SU-DHL-6 (cell line): Measurements from ENCODE around the gene ARHGAP33.

Experiments used
- H2AFZ ChIP-seq: fragments of 200-600 bp; sonication (generic); 2 replicates; pipeline ENCODE4 v1.6.1; 2014; ENCODE audit warnings: low read depth, mild to moderate bottlenecking, moderate library complexity, mixed read lengths, antibody characterized with exemption, low read length; ENCODE audit not compliant: severe bottlenecking
- H3F3A ChIP-seq: fragments of 200-600 bp; shearing (Covaris generic); 2 replicates; pipeline ENCODE4 v1.6.0; 2016; ENCODE audit warnings: antibody characterized with exemption, mild to moderate bottlenecking; ENCODE audit not compliant: insufficient read depth
- H3K27ac ChIP-seq: fragments of 200-600 bp; sonication (generic); 2 replicates; pipeline ENCODE4 v1.5.1; 2016; ENCODE audit warnings: low read depth, mild to moderate bottlenecking, low read length, moderate library complexity, mixed read lengths
- H3K27me3 ChIP-seq: fragments of 200-600 bp; sonication (generic), shearing (Covaris generic); 2 replicates; pipeline ENCODE4 v1.6.0; 2014; ENCODE audit warnings: mild to moderate bottlenecking, low read length
- H3K36me3 ChIP-seq: fragments of 200-600 bp; sonication (generic); 2 replicates; pipeline ENCODE4 v1.6.1; 2014; ENCODE audit warnings: mild to moderate bottlenecking, low read length, mixed read lengths
- H3K4me2 ChIP-seq: fragments of 300-600, 200-600 bp; shearing (Covaris generic), sonication (generic); 2 replicates; pipeline ENCODE4 v1.6.0; 2014; ENCODE audit warnings: low read length, low read depth, mild to moderate bottlenecking; ENCODE audit not compliant: poor library complexity, severe bottlenecking
- H3K4me3 ChIP-seq: fragments of 200-600 bp; sonication (generic); 2 replicates; pipeline ENCODE4 v1.5.1; 2014; ENCODE audit warnings: antibody characterized with exemption, low read length, mild to moderate bottlenecking, mixed read lengths; ENCODE audit not compliant: insufficient read depth, poor library complexity, severe bottlenecking
- H3K79me2 ChIP-seq: fragments of 200-600 bp; sonication (generic); 2 replicates; pipeline ENCODE4 v1.6.1; 2014; ENCODE audit warnings: mild to moderate bottlenecking, low read length, moderate library complexity; ENCODE audit not compliant: insufficient read depth
- H3K9ac ChIP-seq: fragments of 200-600 bp; sonication (generic); 2 replicates; pipeline ENCODE4 v1.7.0; 2014; ENCODE audit warnings: mild to moderate bottlenecking, low read length
- H3K9me2 ChIP-seq: fragments of 200-600 bp; sonication (generic); replicated peaks from 2 replicates; pipeline ENCODE4 v1.6.1; 2014; ENCODE audit warnings: low read length; ENCODE audit not compliant: insufficient read depth
- H3K9me3 ChIP-seq: fragments of 200-600 bp; sonication (generic); 2 replicates; pipeline ENCODE4 v1.6.1; 2014; ENCODE audit warnings: low read length, mixed read lengths; ENCODE audit not compliant: insufficient read depth
- H4K20me1 ChIP-seq: fragments of 200-600 bp; sonication (generic); 2 replicates; pipeline ENCODE4 v1.6.1; 2014; ENCODE audit warnings: low read depth, mild to moderate bottlenecking, antibody characterized with exemption, low read length, moderate library complexity, mixed read lengths
- EZH2phosphoT487 ChIP-seq: fragments of 200-600 bp; sonication (generic), shearing (Covaris generic); conservative IDR thresholded peaks from 2 replicates; pipeline ENCODE4 v1.6.1; 2018; ENCODE audit warnings: mild to moderate bottlenecking, antibody characterized with exemption, low read length, moderate library complexity, mixed read lengths
- TF ChIP-seq, protein P1 (sequence below): fragments of 200-600 bp; sonication (generic); IDR thresholded peaks from one replicate; pipeline ENCODE4 v1.5.1; 2017; ENCODE audit warnings: antibody characterized with exemption, mild to moderate bottlenecking, low read length, moderate library complexity; ENCODE audit not compliant: insufficient read depth, poor library complexity, severe bottlenecking

The ARHGAP33 gene

GRCh38 chr19:35746087-35746462 is 29.3 kb upstream of the ARHGAP33 start:
- no peak overlapping the region for H2AFZ ChIP-seq
- no peaks in the 10 kb centered on the region for H3K9me2 ChIP-seq
- H3K4me2 ChIP-seq, result peak overlapping the region; percentile 92
- no peaks in the 10 kb centered on the region for H3K36me3 ChIP-seq
- no peaks in the 10 kb centered on the region for H3K27me3 ChIP-seq
- no peaks in the 10 kb centered on the region for H3K9me3 ChIP-seq
- H3K9ac ChIP-seq, result peak overlapping the region; percentile 75
- peak overlapping the region; percentile 76 for H3K4me3 ChIP-seq
- TF ChIP-seq EZH2phosphoT487, result no peak
- TF ChIP-seq, protein P1, sequence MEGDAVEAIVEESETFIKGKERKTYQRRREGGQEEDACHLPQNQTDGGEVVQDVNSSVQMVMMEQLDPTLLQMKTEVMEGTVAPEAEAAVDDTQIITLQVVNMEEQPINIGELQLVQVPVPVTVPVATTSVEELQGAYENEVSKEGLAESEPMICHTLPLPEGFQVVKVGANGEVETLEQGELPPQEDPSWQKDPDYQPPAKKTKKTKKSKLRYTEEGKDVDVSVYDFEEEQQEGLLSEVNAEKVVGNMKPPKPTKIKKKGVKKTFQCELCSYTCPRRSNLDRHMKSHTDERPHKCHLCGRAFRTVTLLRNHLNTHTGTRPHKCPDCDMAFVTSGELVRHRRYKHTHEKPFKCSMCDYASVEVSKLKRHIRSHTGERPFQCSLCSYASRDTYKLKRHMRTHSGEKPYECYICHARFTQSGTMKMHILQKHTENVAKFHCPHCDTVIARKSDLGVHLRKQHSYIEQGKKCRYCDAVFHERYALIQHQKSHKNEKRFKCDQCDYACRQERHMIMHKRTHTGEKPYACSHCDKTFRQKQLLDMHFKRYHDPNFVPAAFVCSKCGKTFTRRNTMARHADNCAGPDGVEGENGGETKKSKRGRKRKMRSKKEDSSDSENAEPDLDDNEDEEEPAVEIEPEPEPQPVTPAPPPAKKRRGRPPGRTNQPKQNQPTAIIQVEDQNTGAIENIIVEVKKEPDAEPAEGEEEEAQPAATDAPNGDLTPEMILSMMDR, result no peak
- peaks cover 11% of the 10 kb centered on the region for H3K79me2 ChIP-seq
- peak overlapping the region; percentile 32; the same call in 1 of the 2 replicates for H3K27ac ChIP-seq
- H3F3A ChIP-seq, result peaks cover 10% of the 10 kb centered on the region
- H4K20me1 ChIP-seq, result no peaks in the 10 kb centered on the region

GRCh38 chr19:35746531-35746930 is 28.8 kb upstream of the ARHGAP33 start:
- TF ChIP-seq, protein P1, result no peak
- no peak for TF ChIP-seq EZH2phosphoT487
- Histone ChIP-seq H3K4me3 (peak overlapping the region; percentile 76), H3K9ac (peak overlapping the region; percentile 75), H3K27ac (no peak overlapping the region), H3K4me2 (peak overlapping the region; percentile 92), H3K79me2 (peaks cover 11% of the 10 kb centered on the region), H3K9me2 (no peaks in the 10 kb centered on the region), H3K27me3 (no peaks in the 10 kb centered on the region), H2AFZ (no peak overlapping the region), H3K9me3 (no peaks in the 10 kb centered on the region), H3F3A (peaks cover 7% of the 10 kb centered on the region), H3K36me3 (no peaks in the 10 kb centered on the region), H4K20me1 (no peaks in the 10 kb centered on the region)

GRCh38 chr19:35748106-35749020 is 27.0 kb upstream of the ARHGAP33 start, which contains the start of gene LIN37:
TSS of gene LIN37 (plus strand) at chr19:35748576. CDS start at chr19:35748725, 149 bp downstream.
- H3K9me3 ChIP-seq, result no peaks in the 10 kb centered on the region
- peak within 1 kb of the TSS; percentile 92 for H2AFZ ChIP-seq
- H3F3A ChIP-seq, result peaks cover 6% of the 10 kb centered on the region; the same call in 1 of the 2 replicates
- peak within 1 kb of the TSS; percentile 97 for H3K4me2 ChIP-seq
- peak within 1 kb of the TSS; percentile 78 for H3K9ac ChIP-seq
- peak within 1 kb of the TSS; percentile 60 for H3K27ac ChIP-seq
- peaks cover 11% of the 10 kb centered on the region for H3K79me2 ChIP-seq
- no peaks in the 10 kb centered on the region for H3K9me2 ChIP-seq
- peak within 1 kb of the TSS; percentile 94 for H3K4me3 ChIP-seq
- H4K20me1 ChIP-seq, result no peaks in the 10 kb centered on the region
- TF ChIP-seq, protein P1, result no peak
- no peak for TF ChIP-seq EZH2phosphoT487
- H3K27me3 ChIP-seq, result no peaks in the 10 kb centered on the region
- no peaks in the 10 kb centered on the region for H3K36me3 ChIP-seq
